SK-MEL-5 (cell line): Measurements from ENCODE around the gene APOH. TPM values are rescaled to one million over a fixed set of nuclear protein-coding genes. Genes with fewer than 3 reads are reported as not detected.

ENCODE experiments used
- DNase-seq: peaks from one replicate; pipeline ENCODE4 v3.0.0-alpha.2; 2016; ENCODE audit warnings: low read depth, low spot score
- in situ Hi-C: cut with HindIII; loops from 2 replicates; pipeline ENCODE4 v1.10.0; 2016; ENCODE audit warnings: low sequenced_read_pairs, high pct_unique_total_duplicates, low pct_unique_long_range_greater_than_20kb
- total RNA-seq: library from RNA; depleted of rRNA; stranded (reverse); fragments of >200 nt; shearing (Covaris generic); gene quantifications from 2 replicates; pipeline ENCODE4 v1.2.3, GENCODE V29; 2014

APOH gene
- total RNA-seq, 1 experiment from 2014 or later, result not detected

GRCh38 chr17:66211047-66211810 is 18.0 kb downstream of the APOH start:
- DNase-seq, result no peak
- in situ Hi-C loops, result no loop called here

DNA sequence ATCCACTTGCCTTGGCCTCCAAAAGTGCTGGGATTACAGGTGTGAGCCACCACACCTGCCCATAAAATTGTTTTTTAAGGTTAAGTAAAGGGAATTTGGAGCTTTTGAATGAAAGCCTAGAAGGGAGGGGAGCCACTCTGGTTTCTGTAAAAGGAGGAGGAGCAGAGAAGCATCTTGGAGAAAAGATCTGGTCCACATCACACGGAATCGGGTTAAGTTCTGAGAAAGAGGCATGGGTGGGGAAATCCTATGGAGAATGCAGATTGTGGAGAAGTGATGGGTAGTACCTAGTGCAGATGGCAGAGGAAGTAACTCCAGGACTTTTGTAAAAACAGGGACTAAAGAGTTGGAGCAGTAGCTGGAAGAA is 19.0 kb downstream of the APOH start:
- no peak for DNase-seq
- in situ Hi-C loops, result no loop called here

GRCh38 chr17:66207936-66208335 is 21.3 kb downstream of the APOH start:
- in situ Hi-C loops, result no loop called here
- DNase-seq, result no peak

DNA sequence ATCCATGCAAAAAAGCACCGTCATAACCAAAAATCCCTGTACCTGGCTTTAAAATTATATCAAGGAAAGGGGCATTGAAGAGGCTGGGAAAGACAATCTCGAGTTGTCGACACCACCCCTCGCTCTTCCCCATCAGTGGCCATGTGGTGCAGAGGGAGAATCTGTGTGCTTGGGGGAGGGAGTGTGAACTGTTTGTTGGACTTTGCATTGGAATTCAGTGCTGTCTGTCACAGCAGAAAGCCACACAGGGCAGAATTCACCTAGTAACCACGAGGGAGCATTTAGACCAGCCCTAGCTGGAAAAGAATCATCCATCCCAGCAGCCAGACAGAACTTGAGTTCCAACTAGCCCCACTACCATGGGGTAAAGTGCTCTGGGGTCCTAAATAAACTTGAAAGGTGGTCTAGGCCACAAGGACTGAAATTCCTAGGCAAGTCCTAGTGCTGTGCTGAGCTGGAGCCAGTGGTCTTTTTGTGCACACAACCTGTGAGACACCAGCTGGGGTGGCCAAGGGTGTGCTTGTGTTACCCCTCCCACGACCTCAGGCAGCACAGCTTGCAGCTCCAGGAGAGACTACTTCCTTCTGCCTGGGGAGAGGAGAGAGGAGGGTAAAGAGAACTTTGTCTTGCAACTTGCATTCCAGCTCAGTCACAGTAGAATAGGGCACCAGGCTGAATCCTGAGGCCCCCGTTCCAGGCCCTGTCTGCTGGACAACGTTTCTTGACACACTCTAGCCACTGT is 25.8 kb downstream of the APOH start:
- in situ Hi-C loops, result no loop called here
- no peak for DNase-seq

- DNase-seq, result peak; percentile 92
- in situ Hi-C loops, result no loop called here
Observed at GRCh38 chr17:66200685-66201092, 28.5 kb downstream of the APOH start.

GRCh38 chr17:66198242-66198641 is 31.0 kb downstream of the APOH start:
- DNase-seq, result no peak
- in situ Hi-C loops, result no loop called here

GRCh38 chr17:66192378-66192687 is 36.9 kb downstream of the APOH start:
- DNase-seq, result no peak
- in situ Hi-C loops, result no loop called here

DNA sequence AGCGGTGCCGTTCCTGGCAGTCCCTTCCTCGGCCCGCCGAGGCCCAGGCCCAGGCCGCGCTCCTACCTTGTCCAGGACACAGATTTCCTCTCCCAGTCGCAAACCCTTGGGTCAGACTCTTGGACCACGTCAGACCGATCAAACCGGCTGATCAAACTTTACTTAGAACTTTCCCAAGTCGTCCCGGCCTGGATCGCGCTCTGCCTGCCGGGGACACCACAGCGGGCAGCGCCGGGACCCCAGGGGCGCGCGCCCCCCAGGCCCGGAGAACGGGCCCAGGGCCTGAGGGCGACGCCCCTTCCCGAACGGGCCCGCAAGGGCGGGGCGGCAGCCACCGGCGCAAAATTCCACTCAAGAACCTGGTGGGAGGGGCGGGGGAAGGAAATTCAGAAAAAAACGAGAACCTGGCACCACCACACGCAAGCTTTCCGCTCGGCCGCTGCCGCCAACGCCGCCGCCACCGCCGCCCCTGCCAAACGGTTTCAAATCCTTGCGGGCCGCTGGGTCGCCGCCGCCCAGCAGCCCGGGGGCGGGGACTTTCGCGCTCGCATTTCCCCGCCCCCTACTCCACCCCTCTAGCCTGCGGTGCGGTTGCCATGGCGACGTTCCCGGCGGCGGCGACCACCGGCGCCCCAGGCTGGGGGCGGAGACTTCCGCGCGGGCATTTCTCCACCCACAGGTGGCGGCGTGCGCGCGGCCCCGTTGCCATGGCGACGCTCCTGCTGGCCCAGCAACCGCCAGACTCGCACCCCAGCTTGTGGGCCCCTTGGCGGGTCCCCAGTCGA is 37.4 kb downstream of the APOH start, which contains the start of gene CEP112:
TSS of gene CEP112 (minus strand) at position 541 of the 785 bp plus-strand sequence.
- in situ Hi-C loops, result no loop called here
- peak; percentile 56 for DNase-seq

DNA sequence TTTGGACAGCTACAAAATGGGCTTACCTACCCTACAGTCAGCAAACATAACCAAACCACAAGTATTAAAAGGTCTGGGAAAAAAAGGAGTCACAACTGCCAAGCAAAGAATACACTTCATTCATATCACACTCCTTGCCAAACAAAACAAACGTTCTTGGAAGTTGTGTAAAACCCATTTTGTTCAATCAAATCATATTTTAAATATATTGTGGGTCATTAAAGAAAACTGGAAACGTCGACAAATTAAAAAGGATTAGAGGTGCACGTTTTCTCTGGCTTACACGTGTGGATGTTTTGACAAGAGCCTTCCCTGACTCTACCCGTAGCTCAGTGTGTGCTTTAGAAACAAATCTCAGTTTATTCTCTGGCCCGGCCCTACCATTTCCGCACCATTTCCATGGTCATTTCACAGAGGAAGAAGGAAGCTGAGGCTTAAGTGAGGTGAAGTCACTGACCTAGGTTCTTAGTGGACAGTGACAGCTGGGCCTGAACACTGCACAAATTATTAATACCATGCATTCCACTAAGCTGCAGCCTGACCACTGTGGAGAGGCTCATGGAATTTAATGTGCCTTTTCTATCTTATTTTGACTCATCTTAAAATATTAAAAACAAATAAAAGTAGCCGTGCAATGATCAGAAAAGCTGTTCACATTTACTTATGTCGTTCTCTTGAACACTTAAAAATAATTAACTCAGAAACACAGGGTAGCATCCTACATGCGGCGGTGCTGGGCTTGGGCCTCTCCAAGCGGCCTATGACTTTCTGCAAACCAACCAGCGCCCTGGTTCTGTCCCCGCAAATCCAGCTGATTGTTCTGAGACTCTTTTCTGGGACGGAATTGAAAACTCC is 38.2 kb downstream of the APOH start:
- DNase-seq, result peak; percentile 27
- in situ Hi-C loops, result no loop called here

DNA sequence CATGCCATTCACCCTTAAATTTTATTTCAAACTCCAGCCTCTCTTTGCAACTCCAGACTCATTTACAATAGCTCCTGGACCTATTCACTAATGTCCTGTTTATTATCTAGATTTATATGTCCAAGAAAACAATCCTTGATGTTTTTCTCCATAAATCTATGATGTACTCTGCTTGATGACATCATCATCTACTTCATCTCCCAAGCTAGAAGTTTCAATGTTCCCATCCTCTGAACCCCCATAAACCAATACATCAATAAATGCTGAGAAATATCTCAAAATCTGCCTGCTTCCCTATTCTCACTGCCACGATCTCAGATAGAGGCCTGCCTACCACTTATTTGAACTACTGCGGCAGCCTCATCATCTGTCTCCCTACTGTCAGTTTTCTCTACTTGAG is 41.5 kb downstream of the APOH start:
- DNase-seq, result no peak
- in situ Hi-C loops, result no loop called here

- DNase-seq, result no peak
- in situ Hi-C loops, result no loop called here
Observed at GRCh38 chr17:66185862-66186261, 43.4 kb downstream of the APOH start.

DNA sequence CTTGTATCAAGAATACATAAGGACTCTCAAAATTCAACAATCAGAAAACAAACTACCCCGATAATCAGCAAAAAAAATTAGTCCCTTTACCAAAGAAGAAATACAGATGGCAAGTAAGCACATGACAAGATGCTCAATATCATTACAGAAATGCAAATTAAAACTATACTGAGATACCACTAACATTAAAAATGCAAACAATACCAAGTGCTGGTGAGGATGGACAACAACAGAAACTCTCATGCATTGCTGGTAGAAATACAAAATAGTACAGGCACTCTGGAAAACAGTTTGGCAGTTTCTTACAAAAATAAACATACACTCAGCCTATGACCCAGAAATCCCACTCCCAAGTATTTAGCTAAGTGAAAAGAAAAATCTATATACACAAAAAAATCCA is 44.8 kb downstream of the APOH start:
- in situ Hi-C loops, result no loop called here
- DNase-seq, result no peak

DNA sequence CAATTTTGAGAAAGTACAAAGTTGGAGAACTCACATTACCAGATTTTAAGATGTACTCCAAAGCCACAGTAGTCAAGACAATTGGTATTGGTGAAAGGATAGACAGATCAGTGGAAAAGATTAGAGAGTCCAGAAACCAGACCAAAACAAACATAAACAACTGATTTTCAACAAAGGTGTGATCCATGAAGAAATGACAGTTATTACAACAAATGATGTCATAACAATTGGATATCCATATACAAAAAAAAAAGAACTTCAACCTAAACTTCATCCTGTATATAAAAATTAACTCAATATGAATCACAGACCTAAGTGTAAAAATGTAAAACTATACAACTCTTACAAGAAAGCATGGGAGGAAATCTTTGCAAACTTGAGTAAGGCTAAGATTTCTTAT is 45.7 kb downstream of the APOH start:
- DNase-seq, result no peak
- in situ Hi-C loops, result no loop called here

GRCh38 chr17:66178642-66179041 is 50.6 kb downstream of the APOH start:
- in situ Hi-C loops, result no loop called here
- DNase-seq, result no peak

- DNase-seq, result no peak
- in situ Hi-C loops, result no loop called here
Observed at GRCh38 chr17:66177048-66177447, 52.2 kb downstream of the APOH start.

GRCh38 chr17:66175892-66176291 is 53.3 kb downstream of the APOH start:
- in situ Hi-C loops, result no loop called here

GRCh38 chr17:66172691-66173223 is 56.5 kb downstream of the APOH start:
- in situ Hi-C loops, result no loop called here
- peak; percentile 71 for DNase-seq

More at GRCh38 chr17:66175892-66176291, 53.3 kb downstream of the APOH start:
- DNase-seq, result no peak
